Peyer's patch (tissue), 4 donors: ENCODE data around the gene TRPC4. TPM values are rescaled to one million over a fixed set of nuclear protein-coding genes. Genes with fewer than 3 reads are reported as not detected.

ENCODE experiments used
- DNase-seq, 3 donors: peaks; one replicate each; pipeline ENCODE4 v3.0.0-alpha.2; 2017 to 2019
- H3K27ac ChIP-seq, 4 donors: fragments of 200-600 bp; sonication (generic); one replicate each; pipeline ENCODE4 v1.5.1; 2016 to 2019
- H3K27me3 ChIP-seq, 2 donors: fragments of 200-600 bp; sonication (generic); one replicate each; pipeline ENCODE4 v1.5.1; 2019
- H3K36me3 ChIP-seq, 3 donors: fragments of 200-600 bp; sonication (generic); one replicate each; pipeline ENCODE4 v1.5.1; 2016 to 2019
- H3K4me1 ChIP-seq, 4 donors: fragments of 200-600 bp; sonication (generic); one replicate each; pipeline ENCODE4 v1.5.1; 2016 to 2019
- H3K4me3 ChIP-seq, 4 donors: fragments of 200-600 bp; sonication (generic); 1 replicate in 3 of 4; 2 replicates in 1 of 4; pipeline ENCODE4 v1.5.1; 2016 to 2019; ENCODE audit warnings: mild to moderate bottlenecking in 1 of 4
- H3K9me3 ChIP-seq, 4 donors: fragments of 200-600 bp; sonication (generic); one replicate each; pipeline ENCODE4 v1.5.1; 2016 to 2019; ENCODE audit warnings: mild to moderate bottlenecking in 1 of 4
- POLR2A ChIP-seq, 2 donors: fragments of 450-650 bp; IDR thresholded peaks; one replicate each; pipeline ENCODE4 v1.5.1; 2017; ENCODE audit warnings: antibody characterized with exemption in 2 of 2, mild to moderate bottlenecking in 2 of 2, moderate library complexity in 2 of 2
- total RNA-seq, 4 donors: library from RNA; depleted of rRNA; stranded (reverse); fragments of >200 nt; gene quantifications; one replicate each; pipeline ENCODE4 v1.1.0, GENCODE V29; 2016
- TF ChIP-seq, protein P1 (sequence below), 6 experiments: fragments of 450-650 bp in 4 of 6; fragments of 200-600 bp in 2 of 6; sonication (generic) in 1 of 6; IDR thresholded peaks; one replicate each; pipeline ENCODE4 v1.5.1; 2017 to 2019; ENCODE audit warnings: antibody characterized with exemption in 6 of 6, mild to moderate bottlenecking in 3 of 6, moderate library complexity in 1 of 6

The TRPC4 gene
- total RNA-seq, 4 donors from 2014 or later, result 1.2 TPM; not detected in 3

DNA sequence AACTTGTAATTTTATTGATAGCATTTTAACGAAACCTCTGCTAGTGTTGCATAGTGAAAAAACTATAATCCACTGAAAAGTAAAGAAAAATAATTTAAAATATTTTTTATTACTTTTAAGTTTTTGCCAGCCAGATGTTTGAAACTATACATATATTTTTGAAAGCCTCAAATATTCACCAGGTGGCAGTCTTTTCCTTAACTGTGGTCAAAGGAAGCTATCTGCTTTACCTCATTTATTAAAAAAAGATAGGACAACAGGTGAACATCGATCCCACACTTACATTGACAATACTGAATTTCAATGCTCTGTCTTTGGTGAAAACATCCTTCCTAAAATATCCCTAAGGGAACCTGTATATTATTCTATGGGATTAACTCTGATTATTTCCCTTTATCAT is 100.5 kb downstream of the TRPC4 start:
- no peaks in the 10 kb centered on the region for H3K36me3 ChIP-seq
- no peak overlapping the region for H3K4me3 ChIP-seq
- TF ChIP-seq POLR2A (IDR thresholded peaks at IDR 0.05), result no peak
- TF ChIP-seq, protein P1, sequence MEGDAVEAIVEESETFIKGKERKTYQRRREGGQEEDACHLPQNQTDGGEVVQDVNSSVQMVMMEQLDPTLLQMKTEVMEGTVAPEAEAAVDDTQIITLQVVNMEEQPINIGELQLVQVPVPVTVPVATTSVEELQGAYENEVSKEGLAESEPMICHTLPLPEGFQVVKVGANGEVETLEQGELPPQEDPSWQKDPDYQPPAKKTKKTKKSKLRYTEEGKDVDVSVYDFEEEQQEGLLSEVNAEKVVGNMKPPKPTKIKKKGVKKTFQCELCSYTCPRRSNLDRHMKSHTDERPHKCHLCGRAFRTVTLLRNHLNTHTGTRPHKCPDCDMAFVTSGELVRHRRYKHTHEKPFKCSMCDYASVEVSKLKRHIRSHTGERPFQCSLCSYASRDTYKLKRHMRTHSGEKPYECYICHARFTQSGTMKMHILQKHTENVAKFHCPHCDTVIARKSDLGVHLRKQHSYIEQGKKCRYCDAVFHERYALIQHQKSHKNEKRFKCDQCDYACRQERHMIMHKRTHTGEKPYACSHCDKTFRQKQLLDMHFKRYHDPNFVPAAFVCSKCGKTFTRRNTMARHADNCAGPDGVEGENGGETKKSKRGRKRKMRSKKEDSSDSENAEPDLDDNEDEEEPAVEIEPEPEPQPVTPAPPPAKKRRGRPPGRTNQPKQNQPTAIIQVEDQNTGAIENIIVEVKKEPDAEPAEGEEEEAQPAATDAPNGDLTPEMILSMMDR (IDR thresholded peaks at IDR 0.05), result no peak
- no peaks in the 10 kb centered on the region for H3K27me3 ChIP-seq
- no peaks in the 10 kb centered on the region for H3K9me3 ChIP-seq
- H3K4me1 ChIP-seq, result no peaks in the 10 kb centered on the region
- H3K27ac ChIP-seq, result no peak overlapping the region
- no peak for DNase-seq

DNA sequence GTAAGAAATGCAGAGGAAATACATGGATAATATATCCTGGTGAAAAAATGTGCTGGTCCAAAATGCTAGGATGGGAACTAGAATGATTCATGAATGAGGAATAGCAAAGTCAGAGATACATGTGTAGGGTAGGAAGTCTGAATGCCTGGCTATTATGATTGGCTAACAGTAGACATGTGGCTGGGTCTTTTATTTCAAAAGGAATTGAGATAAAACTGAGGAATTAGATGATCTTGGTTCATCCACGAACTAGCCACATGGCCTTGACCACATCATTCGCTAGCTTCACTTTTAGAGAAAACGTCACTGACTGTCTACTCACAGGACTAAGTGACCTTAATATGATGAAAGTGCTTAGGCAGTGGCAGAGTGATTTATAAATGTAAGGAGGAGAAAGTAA is 103.1 kb downstream of the TRPC4 start:
- no peak for TF ChIP-seq POLR2A (IDR thresholded peaks at IDR 0.05)
- TF ChIP-seq, protein P1 (IDR thresholded peaks at IDR 0.05), result no peak
- Histone ChIP-seq H3K27me3 (no peaks in the 10 kb centered on the region), H3K36me3 (no peaks in the 10 kb centered on the region), H3K9me3 (no peaks in the 10 kb centered on the region), H3K4me1 (no peaks in the 10 kb centered on the region), H3K4me3 (no peak overlapping the region), H3K27ac (no peak overlapping the region)
- no peak for DNase-seq

DNA sequence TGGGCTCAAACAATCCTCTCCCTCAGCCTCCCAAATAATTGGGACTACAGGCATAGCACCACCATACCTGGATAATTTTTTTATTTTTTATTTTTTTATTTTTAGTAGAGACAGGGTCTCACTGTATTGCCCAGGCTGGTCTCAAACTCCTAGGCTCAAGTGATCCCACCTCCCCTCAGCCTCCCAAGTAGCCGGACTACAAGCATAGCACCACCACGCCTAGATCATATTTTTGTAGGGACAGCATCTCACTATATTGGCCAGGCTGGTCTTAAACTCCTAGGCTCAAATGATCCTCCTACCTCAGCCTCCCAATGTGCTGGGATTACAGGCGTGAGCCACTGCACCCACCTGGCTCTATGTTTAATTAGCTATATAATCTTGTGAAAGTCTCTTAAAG is 114.2 kb downstream of the TRPC4 start:
- Histone ChIP-seq H3K4me1 (no peaks in the 10 kb centered on the region), H3K9me3 (no peaks in the 10 kb centered on the region), H3K36me3 (no peaks in the 10 kb centered on the region), H3K4me3 (no peak overlapping the region), H3K27me3 (no peaks in the 10 kb centered on the region), H3K27ac (no peak overlapping the region)
- no peak for TF ChIP-seq POLR2A (IDR thresholded peaks at IDR 0.05)
- TF ChIP-seq, protein P1 (IDR thresholded peaks at IDR 0.05), result no peak
- DNase-seq, result no peak

DNA sequence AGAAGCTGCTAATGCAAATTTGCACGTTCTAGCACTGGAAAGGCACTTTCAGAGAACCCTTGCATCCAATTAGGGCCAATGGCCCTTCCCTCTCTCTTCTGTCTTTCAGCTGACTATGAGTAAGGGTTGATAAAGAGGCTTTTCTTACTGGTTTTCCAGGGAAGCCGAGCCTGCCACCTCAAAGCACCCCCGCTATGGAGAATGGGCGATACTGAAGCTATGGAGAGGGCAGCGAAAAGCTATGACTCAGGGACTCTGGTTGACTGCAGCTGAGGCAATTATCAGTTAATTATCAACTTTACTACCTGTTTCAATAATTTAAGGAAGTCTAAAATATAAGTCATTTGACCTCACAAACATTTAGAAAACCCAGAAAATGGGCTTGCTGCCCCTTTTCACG is 115.8 kb downstream of the TRPC4 start:
- H3K27ac ChIP-seq, result no peak overlapping the region
- no peaks in the 10 kb centered on the region for H3K36me3 ChIP-seq
- TF ChIP-seq, protein P1 (IDR thresholded peaks at IDR 0.05), result no peak
- TF ChIP-seq POLR2A (IDR thresholded peaks at IDR 0.05), result no peak
- no peaks in the 10 kb centered on the region for H3K4me1 ChIP-seq
- no peak overlapping the region for H3K4me3 ChIP-seq
- H3K9me3 ChIP-seq, result no peaks in the 10 kb centered on the region
- no peaks in the 10 kb centered on the region for H3K27me3 ChIP-seq
- DNase-seq, result no peak

DNA sequence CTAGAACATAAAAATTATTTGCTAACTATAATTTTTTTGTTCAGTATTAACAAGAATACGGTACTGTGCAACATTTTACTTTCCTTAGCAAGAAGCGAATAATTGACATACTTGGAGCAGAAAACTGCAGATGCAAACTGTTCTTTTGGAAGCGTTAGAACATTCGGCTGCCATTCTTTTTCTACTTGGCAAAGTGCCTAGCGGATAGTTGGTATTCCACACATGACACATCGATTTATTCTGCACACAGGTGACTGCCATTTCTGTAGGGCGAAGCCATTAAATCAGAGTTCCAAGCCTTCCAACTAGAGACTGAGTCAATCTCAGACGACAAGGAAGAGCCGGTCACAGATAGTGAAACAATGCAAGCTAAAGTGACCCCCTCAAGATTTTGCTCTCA is 117.4 kb downstream of the TRPC4 start:
- no peak for DNase-seq
- Histone ChIP-seq H3K27me3 (no peaks in the 10 kb centered on the region), H3K36me3 (no peaks in the 10 kb centered on the region)

More for the DNA sequence above, 117.4 kb downstream of the TRPC4 start:
- H3K9me3 ChIP-seq, result no peaks in the 10 kb centered on the region
- no peak overlapping the region for H3K4me3 ChIP-seq
- H3K4me1 ChIP-seq, result no peaks in the 10 kb centered on the region
- TF ChIP-seq POLR2A (IDR thresholded peaks at IDR 0.05), result no peak
- TF ChIP-seq, protein P1 (IDR thresholded peaks at IDR 0.05), result no peak
- H3K27ac ChIP-seq, result no peak overlapping the region
